Neutrophil (primary cell): ENCODE results near the gene PERP.
"Not testable (repeated sequence)": the region's sequence is repeated elsewhere in the genome, so short reads cannot be mapped to it uniquely, and the experiment has no call there.

Experiments used
- H3K27ac ChIP-seq: fragments of 200-600 bp; sonication (generic); 2 replicates; pipeline ENCODE4 v1.5.1; 2016; ENCODE audit warnings: mild to moderate bottlenecking, moderate library complexity
- H3K27me3 ChIP-seq: fragments of 200-600 bp; sonication (generic); 2 replicates; pipeline ENCODE4 v1.6.0; 2016; ENCODE audit warnings: mild to moderate bottlenecking
- H3K36me3 ChIP-seq: fragments of 200-600 bp; sonication (generic); 2 replicates; pipeline ENCODE4 v1.5.1; 2017
- H3K4me1 ChIP-seq, 2 experiments: fragments of 200-600 bp in 1 of 2; sonication (generic) in 1 of 2; 1 replicate in 1 of 2; 2 replicates in 1 of 2; pipeline versions ENCODE4 v1.5.1 to v1.6.1; 2013 to 2016; ENCODE audit warnings: low read depth in 1 of 2, low read length in 1 of 2, mild to moderate bottlenecking in 1 of 2, moderate library complexity in 1 of 2; ENCODE audit not compliant: control insufficient read depth in 1 of 2, insufficient read depth in 1 of 2
- H3K4me3 ChIP-seq, 2 experiments: fragments of 200-600 bp in 1 of 2; sonication (generic) in 1 of 2; 1 replicate in 1 of 2; 2 replicates in 1 of 2; pipeline ENCODE4 v1.5.1; 2013 to 2016; ENCODE audit warnings: low read depth in 1 of 2, low read length in 1 of 2, mild to moderate bottlenecking in 1 of 2, moderate library complexity in 1 of 2
- H3K9me3 ChIP-seq: fragments of 200-600 bp; sonication (generic); 2 replicates; pipeline ENCODE4 v1.5.1; 2016
- TF ChIP-seq, protein P1 (sequence below): fragments of 200-600 bp; sonication (generic); IDR thresholded peaks from 2 replicates; pipeline ENCODE4 v1.5.1; 2016; ENCODE audit warnings: antibody characterized with exemption

Gene PERP

DNA sequence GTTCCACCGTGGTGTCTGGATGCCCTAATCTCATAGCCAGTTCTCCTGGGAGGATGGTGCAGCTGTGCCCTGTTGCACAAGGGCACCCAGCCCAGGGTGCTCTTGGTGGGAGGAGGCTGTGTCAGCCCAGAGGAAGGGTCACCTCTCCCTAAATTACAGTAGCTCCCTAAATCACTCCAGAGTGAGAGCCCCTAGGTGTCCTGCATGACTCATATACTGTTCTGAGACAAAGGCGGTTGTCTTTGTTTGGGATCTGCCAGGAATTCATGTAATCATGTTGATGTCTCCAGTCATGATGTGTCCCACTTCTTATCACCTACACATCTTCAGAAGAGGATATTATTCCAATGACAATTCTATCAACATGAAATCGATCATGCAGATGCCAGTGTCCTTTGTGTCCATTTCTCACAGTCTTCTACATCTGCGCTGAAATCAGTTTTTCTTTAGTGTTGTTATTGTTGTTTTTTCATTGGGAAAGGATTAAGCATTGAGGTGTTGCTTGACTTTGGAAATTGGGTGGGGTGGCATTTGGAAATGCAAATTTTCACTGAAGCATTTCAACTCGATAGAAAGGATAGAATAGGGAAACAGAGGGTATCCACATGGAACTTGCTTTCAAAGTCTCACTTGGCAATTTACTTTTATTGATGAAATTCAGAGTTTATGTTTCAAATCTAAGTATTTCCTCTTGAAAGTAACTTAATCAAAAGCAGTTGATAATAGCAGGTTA, 19.5 kb downstream of the PERP start:
- Histone ChIP-seq H3K9me3 (no peaks in the 10 kb centered on the region), H3K27ac (no peak overlapping the region), H3K36me3 (no peaks in the 10 kb centered on the region), H3K4me1 (no peaks in the 10 kb centered on the region), H3K27me3 (peaks cover 15% of the 10 kb centered on the region), H3K4me3 (no peak overlapping the region)
- TF ChIP-seq, protein P1, sequence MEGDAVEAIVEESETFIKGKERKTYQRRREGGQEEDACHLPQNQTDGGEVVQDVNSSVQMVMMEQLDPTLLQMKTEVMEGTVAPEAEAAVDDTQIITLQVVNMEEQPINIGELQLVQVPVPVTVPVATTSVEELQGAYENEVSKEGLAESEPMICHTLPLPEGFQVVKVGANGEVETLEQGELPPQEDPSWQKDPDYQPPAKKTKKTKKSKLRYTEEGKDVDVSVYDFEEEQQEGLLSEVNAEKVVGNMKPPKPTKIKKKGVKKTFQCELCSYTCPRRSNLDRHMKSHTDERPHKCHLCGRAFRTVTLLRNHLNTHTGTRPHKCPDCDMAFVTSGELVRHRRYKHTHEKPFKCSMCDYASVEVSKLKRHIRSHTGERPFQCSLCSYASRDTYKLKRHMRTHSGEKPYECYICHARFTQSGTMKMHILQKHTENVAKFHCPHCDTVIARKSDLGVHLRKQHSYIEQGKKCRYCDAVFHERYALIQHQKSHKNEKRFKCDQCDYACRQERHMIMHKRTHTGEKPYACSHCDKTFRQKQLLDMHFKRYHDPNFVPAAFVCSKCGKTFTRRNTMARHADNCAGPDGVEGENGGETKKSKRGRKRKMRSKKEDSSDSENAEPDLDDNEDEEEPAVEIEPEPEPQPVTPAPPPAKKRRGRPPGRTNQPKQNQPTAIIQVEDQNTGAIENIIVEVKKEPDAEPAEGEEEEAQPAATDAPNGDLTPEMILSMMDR = no peak

DNA sequence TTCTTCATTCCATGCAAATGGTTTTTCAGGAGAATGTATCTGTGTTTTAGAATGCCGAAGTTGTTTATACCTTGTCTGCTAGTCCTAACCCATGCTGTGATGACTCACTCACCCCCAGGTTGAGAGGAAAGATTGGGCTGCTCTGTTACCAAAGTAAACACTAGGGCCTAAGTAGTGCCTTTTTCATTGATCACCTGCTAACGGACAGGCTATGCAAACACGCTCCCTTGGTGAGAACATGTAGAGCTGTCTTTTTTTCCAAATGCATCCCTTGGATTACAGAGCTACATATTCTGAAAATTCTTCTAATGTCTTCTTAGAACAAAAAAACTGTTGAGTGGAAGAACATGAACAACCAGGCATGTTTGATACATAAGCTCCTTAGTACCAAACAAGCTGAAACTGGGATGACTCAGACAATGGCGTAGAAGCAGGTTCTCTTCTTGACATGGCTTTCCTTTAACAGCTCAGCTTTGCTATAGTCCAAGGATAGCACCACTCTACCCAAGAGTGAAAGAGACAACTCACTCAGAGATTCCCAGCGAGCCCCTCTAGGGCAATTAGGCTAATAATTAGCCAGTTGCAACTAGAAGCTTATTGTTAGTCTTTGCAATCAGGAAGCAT, 20.5 kb downstream of the PERP start:
- Histone ChIP-seq H3K27ac (no peak overlapping the region), H3K4me1 (no peaks in the 10 kb centered on the region), H3K36me3 (no peaks in the 10 kb centered on the region), H3K9me3 (no peaks in the 10 kb centered on the region), H3K4me3 (no peak overlapping the region), H3K27me3 (peaks cover 15% of the 10 kb centered on the region)
- TF ChIP-seq, protein P1 = no peak

DNA sequence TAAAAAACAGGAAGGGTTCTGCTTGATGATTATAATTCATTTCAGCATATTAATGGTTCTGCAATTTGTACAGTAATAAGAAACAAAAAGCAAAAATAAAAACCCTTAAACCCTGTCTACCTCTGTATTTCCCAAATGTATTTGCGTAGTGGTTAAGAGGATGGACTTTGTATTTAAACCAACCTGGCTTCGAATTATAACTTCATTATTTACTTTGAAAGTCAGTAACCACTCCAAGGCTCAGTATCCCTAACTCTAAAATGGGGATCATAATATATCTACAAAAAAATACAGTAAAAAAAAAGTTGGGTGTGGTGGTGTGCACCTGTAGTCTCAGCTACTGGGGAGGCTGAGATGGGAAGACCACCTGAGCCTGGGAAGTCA, 21.4 kb downstream of the PERP start:
- no peak overlapping the region for H3K27ac ChIP-seq
- H3K4me3 ChIP-seq = no peak overlapping the region
- no peaks in the 10 kb centered on the region for H3K36me3 ChIP-seq
- H3K27me3 ChIP-seq = peaks cover 8% of the 10 kb centered on the region
- H3K9me3 ChIP-seq = no peaks in the 10 kb centered on the region
- no peaks in the 10 kb centered on the region for H3K4me1 ChIP-seq
- TF ChIP-seq, protein P1 = no peak

DNA sequence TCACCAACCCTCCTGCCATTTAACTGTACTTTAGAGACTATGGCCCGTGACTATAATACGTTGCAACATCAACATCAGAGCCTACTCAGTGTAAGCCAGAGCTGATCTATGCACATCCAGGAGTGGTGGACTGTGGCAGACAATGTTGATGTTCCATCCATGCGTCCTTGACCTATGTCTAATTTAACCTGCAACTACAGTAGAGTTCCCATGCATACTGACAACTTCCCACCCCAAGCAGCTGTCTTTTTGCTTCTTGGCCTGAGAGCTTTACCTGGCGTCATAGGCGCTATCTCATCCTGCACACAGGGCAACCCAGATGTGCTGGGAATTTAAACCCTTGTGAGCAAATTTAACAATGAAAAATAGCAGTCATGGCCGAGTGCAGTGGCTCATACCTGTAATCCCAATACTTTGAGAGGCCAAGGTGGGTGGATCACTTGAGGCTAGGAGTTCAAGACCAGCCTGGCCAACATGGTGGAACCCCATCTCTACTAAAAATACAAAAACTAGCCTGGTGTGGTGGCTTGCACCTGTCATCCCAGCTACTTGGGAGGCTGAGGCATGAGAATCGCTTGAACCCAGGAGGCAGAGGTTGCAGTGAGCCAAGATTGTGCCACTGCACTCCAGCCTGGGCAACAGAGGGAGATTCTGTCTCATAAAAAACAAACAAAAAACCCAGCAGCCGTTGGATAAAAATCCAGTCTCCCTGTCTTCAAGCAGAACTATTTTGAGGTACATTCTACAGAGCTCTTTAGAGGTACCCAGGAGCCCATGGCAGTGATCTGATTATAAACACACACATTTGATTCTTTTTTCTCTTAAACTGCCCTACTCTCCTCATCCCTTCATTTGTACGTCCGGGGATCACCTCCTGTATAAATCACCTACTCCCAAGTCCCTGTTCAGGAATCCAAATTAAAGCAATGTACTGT, 22.0 kb downstream of the PERP start:
- H3K27me3 ChIP-seq = peaks cover 8% of the 10 kb centered on the region

DNA sequence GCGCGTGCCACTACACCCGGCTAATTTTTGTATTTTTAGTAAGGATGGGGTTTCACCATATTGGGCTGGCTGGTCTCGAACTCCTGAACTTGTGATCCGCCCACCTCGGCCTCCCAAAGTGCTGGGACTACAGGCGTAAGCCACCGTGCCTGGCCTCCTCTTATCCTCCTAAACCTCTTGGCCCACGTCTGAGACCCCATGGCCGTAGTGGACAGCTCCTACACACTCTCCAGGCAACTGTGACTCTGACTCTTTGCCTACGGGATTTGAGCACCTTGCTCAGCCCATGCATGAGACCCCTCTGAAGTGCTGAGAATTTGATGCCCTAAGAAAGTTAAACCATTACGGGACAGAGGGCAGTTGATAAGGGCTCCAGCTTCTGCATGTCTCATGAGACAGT, 25.0 kb downstream of the PERP start:
- no peaks in the 10 kb centered on the region for H3K4me1 ChIP-seq
- no peak overlapping the region for H3K4me3 ChIP-seq
- H3K27ac ChIP-seq = no peak overlapping the region
- peaks cover 4% of the 10 kb centered on the region for H3K27me3 ChIP-seq
- TF ChIP-seq, protein P1 = no peak
- no peaks in the 10 kb centered on the region for H3K9me3 ChIP-seq
- H3K36me3 ChIP-seq = no peaks in the 10 kb centered on the region

More for the DNA sequence above, 22.0 kb downstream of the PERP start:
- H3K9me3 ChIP-seq = no peaks in the 10 kb centered on the region
- no peak overlapping the region for H3K27ac ChIP-seq
- TF ChIP-seq, protein P1 = no peak
- H3K4me1 ChIP-seq = no peaks in the 10 kb centered on the region
- H3K36me3 ChIP-seq = no peaks in the 10 kb centered on the region
- H3K4me3 ChIP-seq = no peak overlapping the region

DNA sequence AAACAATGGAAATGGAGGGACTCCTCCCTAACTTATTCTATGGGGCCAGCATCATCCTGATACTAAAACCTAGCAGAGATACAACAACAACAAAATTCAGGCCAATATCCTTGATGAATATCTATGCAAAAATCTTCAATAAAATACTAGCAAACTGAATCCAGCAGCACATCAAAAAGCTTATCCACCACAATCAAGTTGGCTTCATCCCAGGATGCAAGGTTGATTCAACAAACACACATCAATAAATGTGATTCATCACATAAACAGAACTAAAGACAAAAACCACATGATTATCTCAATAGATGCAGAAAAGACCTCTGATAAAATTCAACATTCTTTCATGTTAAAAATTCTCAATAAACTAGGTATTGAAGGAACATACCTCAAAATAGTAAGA, 27.7 kb downstream of the PERP start:
- not testable (repeated sequence) for H3K4me3 ChIP-seq, H3K36me3 ChIP-seq, H3K9me3 ChIP-seq, H3K27me3 ChIP-seq, H3K27ac ChIP-seq, H3K4me1 ChIP-seq
